K562 (cell line): Measurements from ENCODE around the gene ST7. TPM values are rescaled to one million over a fixed set of nuclear protein-coding genes. Genes with fewer than 3 reads are reported as not detected.

Experiments used
- ARID3A ChIP-seq: IDR thresholded peaks from 2 replicates; pipeline ENCODE4 v1.6.1; 2012; ENCODE audit warnings: low read depth, low read length, improper control_type of control experiment, borderline replicate concordance
- CXXC5 ChIP-seq: fragments of 250-450 bp; sonication (Bioruptor Pico); IDR thresholded peaks from 2 replicates; pipeline ENCODE4 v1.8.0; 2022; ENCODE audit warnings: inconsistent platforms, mild to moderate bottlenecking, moderate library complexity
- MAZ ChIP-seq, 2 experiments: fragments of 450-650 bp in 1 of 2; sonication (generic) in 1 of 2; formaldehyde crosslinking; IDR thresholded peaks in 1 of 2; conservative IDR thresholded peaks in 1 of 2; 2 replicates each; pipeline versions ENCODE4 v1.4.0 to v1.5.0; 2020; ENCODE audit warnings: mild to moderate bottlenecking in 1 of 2, missing genetic modification reagents in 1 of 2
- MGA ChIP-seq: fragments of 450-650 bp; IDR thresholded peaks from 2 replicates; pipeline ENCODE4 v1.6.1; 2016; ENCODE audit warnings: mild to moderate bottlenecking, moderate library complexity
- NCOA6 ChIP-seq: fragments of 450-650 bp; IDR thresholded peaks from 2 replicates; pipeline ENCODE4 v1.6.1; 2017; ENCODE audit warnings: mild to moderate bottlenecking
- PYGO2 ChIP-seq: fragments of 450-650 bp; IDR thresholded peaks from 2 replicates; pipeline ENCODE4 v1.6.1; 2016; ENCODE audit warnings: mild to moderate bottlenecking, missing genetic modification characterization, moderate library complexity, missing compliant biosample characterization
- SMARCB1 ChIP-seq: IDR thresholded peaks from 2 replicates; pipeline ENCODE4 v1.6.1; 2011; ENCODE audit warnings: improper control_type of control experiment, low read depth; ENCODE audit not compliant: insufficient read length
- WHSC1 ChIP-seq: IDR thresholded peaks from one replicate; pipeline ENCODE4 v1.6.1; 2012; ENCODE audit warnings: low read length, control low read depth, inconsistent platforms
- polyA plus RNA-seq, 8 experiments: library from polyadenylated mRNA; depleted of rRNA in 4 of 8; stranded (reverse) in 5 of 8; unstranded in 3 of 8; fragments of >200 nt; fragmentation: Nextera tagmentation in 2 of 8; fragmentation: Illumina TruSeq in 1 of 8; extraction: Ambion mirVana in 2 of 8; extraction: Trizol in 1 of 8; gene quantifications; 2 replicates each; pipeline versions ENCODE4 v1.2.1 to v1.2.3, GENCODE V29; 2011 to 2014; ENCODE audit warnings: inconsistent platforms in 1 of 8, missing spikeins in 1 of 8
- total RNA-seq, 7 experiments: library from RNA; depleted of rRNA in 6 of 7; stranded (reverse); fragments of >200 nt in 6 of 7; fragmentation: Illumina TruSeq in 2 of 7; extraction: Trizol in 2 of 7; gene quantifications; 2 replicates each; pipeline versions ENCODE4 v1.2.1 to v1.2.3, GENCODE V29; 2011 to 2021; ENCODE audit warnings: low replicate concordance in 1 of 7

Gene ST7
- total and polyA plus RNA-seq, 9 of the 15 experiments (the other 6 are each of a cell fraction or from before 2014, with no cell fraction given) = 23.9 to 56.3 (median 36.9) TPM

DNA sequence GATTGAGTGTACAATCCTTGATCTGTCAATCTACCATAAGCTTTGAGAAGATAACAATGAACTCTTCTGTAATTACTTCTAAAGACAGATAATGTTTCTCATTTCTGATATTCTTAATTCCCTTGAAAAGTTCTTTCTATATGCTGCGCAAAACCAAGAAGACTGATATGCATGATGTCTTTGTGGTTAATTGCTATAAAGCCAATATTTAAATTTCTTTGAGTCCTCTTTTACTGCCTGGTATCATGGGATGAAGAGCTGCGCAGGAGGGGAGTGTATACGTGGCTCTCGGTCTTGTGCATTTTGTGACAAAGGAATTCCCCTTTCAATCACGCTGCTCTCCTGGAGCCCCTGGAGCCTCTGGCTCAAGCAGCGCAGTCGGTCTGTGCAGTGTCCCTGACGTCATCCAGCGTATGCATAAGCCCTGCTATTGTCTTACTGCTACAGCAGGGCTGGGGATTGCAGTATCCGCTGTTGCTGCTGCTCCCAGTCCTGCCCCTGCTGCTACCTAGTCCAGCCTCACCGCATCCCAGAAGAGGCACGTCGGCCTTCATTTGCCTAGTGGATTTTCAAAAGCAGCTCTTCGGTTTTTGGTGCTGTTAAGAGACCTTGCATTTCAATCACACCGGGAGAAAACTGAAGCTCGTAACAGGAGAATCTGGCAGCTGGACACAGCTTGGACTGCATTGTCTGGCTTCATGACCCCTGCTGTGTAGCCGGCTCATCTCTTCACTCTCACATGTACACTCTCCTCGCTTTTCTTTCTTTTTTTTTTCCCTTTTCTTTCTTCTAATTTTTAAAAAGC lies 66.7 kb downstream of the ST7 start (continued):
- no peak for TF ChIP-seq MGA
- no peak for TF ChIP-seq SMARCB1
- TF ChIP-seq CXXC5 (CRISPR knock-in tag) = peak; percentile 64
- TF ChIP-seq NCOA6 = no peak
- TF ChIP-seq MAZ (CRISPR knock-in tag; conservative IDR thresholded peaks at IDR 0.05 in 1 of 2, IDR thresholded peaks at IDR 0.05 in 1 of 2) = no peak
- peak; percentile 29; the same call in 1 of the 2 replicates for TF ChIP-seq ARID3A
- peak; percentile 98 for TF ChIP-seq WHSC1
- TF ChIP-seq PYGO2 (tag) = no peak
